Measurements from ENCODE around the gene POFUT2. TPM values are rescaled to one million over a fixed set of nuclear protein-coding genes. Genes with fewer than 3 reads are reported as not detected.

Gene POFUT2
- total RNA-seq, 1 experiment from 2014 or later = 28.2 TPM

- no peaks in the 10 kb centered on the region for H4K20me1 ChIP-seq (ENCODE audit: low read length)
- no peaks in the 10 kb centered on the region for H3K36me3 ChIP-seq (ENCODE audit: low read depth, low read length)
- TF ChIP-seq CTCF (conservative IDR thresholded peaks at IDR 0.05; ENCODE audit: low read depth, low read length) (no peak), EZH2phosphoT487 (IDR thresholded peaks at IDR 0.05; ENCODE audit: borderline replicate concordance, low read length) (no peak)
- peaks cover 2% of the 10 kb centered on the region; the same call in 1 of the 2 replicates for H3K4me1 ChIP-seq (ENCODE audit: insufficient read depth, low read length)
- H3K9ac ChIP-seq (ENCODE audit: low read length) = no peak overlapping the region
- no peaks in the 10 kb centered on the region for H3K9me2 ChIP-seq (replicated peaks; ENCODE audit: low read length)
- no peak overlapping the region for H3K4me3 ChIP-seq (ENCODE audit: low read length)
- no peaks in the 10 kb centered on the region for H3K9me3 ChIP-seq (ENCODE audit: low read length)
- no peaks in the 10 kb centered on the region for H3K79me2 ChIP-seq (ENCODE audit: low read length)
- no peak overlapping the region for H2AFZ ChIP-seq (ENCODE audit: low read length)
- no peak for DNase-seq
- no TSS peak for BruUV-seq (replicated peaks)
- no peak overlapping the region for H3K27ac ChIP-seq (ENCODE audit: low read length)
- H3K4me2 ChIP-seq (ENCODE audit: low read length) = no peak overlapping the region
- no peaks in the 10 kb centered on the region for H3F3A ChIP-seq (ENCODE audit: low read length, unreplicated experiment)
- POLR2A ChIA-PET (ENCODE audit: unreplicated experiment) = interaction anchor here (0.7 kb wide), 1 partner anchor 79 kb away, joined by 5 read pairs; no protein-coding TSS in a partner anchor
- intact Hi-C loops (cut with micrococcal nuclease) = no loop called here
- CTCF ChIA-PET = no interaction called here
- no peak for ATAC-seq
- H3K27me3 ChIP-seq (ENCODE audit: low read length) = no peaks in the 10 kb centered on the region
Measured at GRCh38 chr21:45336535-45336810, 48.8 kb upstream of the POFUT2 start.

- no peak for ATAC-seq
Measured at GRCh38 chr21:45335761-45336534, 48.3 kb upstream of the POFUT2 start.

More at GRCh38 chr21:45335761-45336534, 48.3 kb upstream of the POFUT2 start:
- no peak overlapping the region for H3K9ac ChIP-seq (ENCODE audit: low read length)
- ChIA-PET CTCF (no interaction called here), POLR2A (ENCODE audit: unreplicated experiment) (no interaction called here)
- no peaks in the 10 kb centered on the region for H4K20me1 ChIP-seq (ENCODE audit: low read length)
- TF ChIP-seq CTCF (conservative IDR thresholded peaks at IDR 0.05; ENCODE audit: low read depth, low read length) (no peak), EZH2 (IDR thresholded peaks at IDR 0.05; ENCODE audit: low read length, unreplicated experiment) (no peak), EZH2phosphoT487 (IDR thresholded peaks at IDR 0.05; ENCODE audit: borderline replicate concordance, low read length) (no peak)
- no peaks in the 10 kb centered on the region for H3K9me3 ChIP-seq (ENCODE audit: low read length)
- peaks cover under 1% of the 10 kb centered on the region; the same call in 1 of the 2 replicates for H3K4me1 ChIP-seq (ENCODE audit: insufficient read depth, low read length)
- DNase-seq = no peak
- H3K4me3 ChIP-seq (ENCODE audit: low read length) = no peak overlapping the region
- BruUV-seq (replicated peaks) = no TSS peak
- H3F3A ChIP-seq (ENCODE audit: low read length, unreplicated experiment) = no peaks in the 10 kb centered on the region
- intact Hi-C loops (cut with micrococcal nuclease) = no loop called here
- H3K36me3 ChIP-seq (ENCODE audit: low read depth, low read length) = no peaks in the 10 kb centered on the region
- no peak overlapping the region for H3K4me2 ChIP-seq (ENCODE audit: low read length)
- no peaks in the 10 kb centered on the region for H3K79me2 ChIP-seq (ENCODE audit: low read length)
- no peak overlapping the region for H3K27ac ChIP-seq (ENCODE audit: low read length)
- no peaks in the 10 kb centered on the region for H3K9me2 ChIP-seq (replicated peaks; ENCODE audit: low read length)
- no peak overlapping the region for H2AFZ ChIP-seq (ENCODE audit: low read length)
- no peaks in the 10 kb centered on the region for H3K27me3 ChIP-seq (ENCODE audit: low read length)

Measured in PC-3 (cell line).